Measurements from ENCODE around the gene RRAS.

RRAS gene

GRCh38 chr19:49666120-49666444 lies 26.1 kb upstream of the RRAS start:
- TF ChIP-seq CTCF (IDR thresholded peaks at IDR 0.05; ENCODE audit: low read depth, low read length, missing control alignments), result no peak
- DNase-seq (ENCODE audit: extremely low read depth, low read depth), result no peak
- H3K4me3 ChIP-seq (replicated peaks; ENCODE audit: low read depth, low read length), result peak overlapping the region; percentile 78

- DNase-seq (ENCODE audit: extremely low read depth, low read depth), result peak; percentile 89
- no peak for TF ChIP-seq CTCF (IDR thresholded peaks at IDR 0.05; ENCODE audit: low read depth, low read length, missing control alignments)
- H3K4me3 ChIP-seq (replicated peaks; ENCODE audit: low read depth, low read length), result peak within 1 kb of the TSS; percentile 78
Measured at GRCh38 chr19:49665351-49666119, 25.6 kb upstream of the RRAS start, which contains the start of the genes BCL2L12 and IRF3. BCL2L12 (plus strand) TSS chr19:49665933; CDS start chr19:49666693, 760 bp downstream. IRF3 (minus strand) TSS chr19:49665857; CDS start chr19:49664838, 1,019 bp downstream.

GRCh38 chr19:49665036-49665350 lies 25.1 kb upstream of the RRAS start:
- TF ChIP-seq CTCF (IDR thresholded peaks at IDR 0.05; ENCODE audit: low read depth, low read length, missing control alignments), result no peak
- no peak for DNase-seq (ENCODE audit: extremely low read depth, low read depth)
- peak overlapping the region; percentile 78 for H3K4me3 ChIP-seq (replicated peaks; ENCODE audit: low read depth, low read length)

GRCh38 chr19:49664171-49665035 lies 24.5 kb upstream of the RRAS start:
- no peak for TF ChIP-seq CTCF (IDR thresholded peaks at IDR 0.05; ENCODE audit: low read depth, low read length, missing control alignments)
- H3K4me3 ChIP-seq (replicated peaks; ENCODE audit: low read depth, low read length), result peak overlapping the region; percentile 78
- DNase-seq (ENCODE audit: extremely low read depth, low read depth), result no peak

GRCh38 chr19:49663224-49663623 lies 23.3 kb upstream of the RRAS start:
- no peak overlapping the region for H3K4me3 ChIP-seq (replicated peaks; ENCODE audit: low read depth, low read length)
- TF ChIP-seq CTCF (IDR thresholded peaks at IDR 0.05; ENCODE audit: low read depth, low read length, missing control alignments), result no peak
- no peak for DNase-seq (ENCODE audit: extremely low read depth, low read depth)

- no peak for DNase-seq (ENCODE audit: extremely low read depth, low read depth)
- TF ChIP-seq CTCF (IDR thresholded peaks at IDR 0.05; ENCODE audit: low read depth, low read length, missing control alignments), result no peak
- H3K4me3 ChIP-seq (replicated peaks; ENCODE audit: low read depth, low read length), result no peak overlapping the region
Measured at GRCh38 chr19:49662011-49662410, 22.1 kb upstream of the RRAS start.

Measured in HFF-Myc (cell line).